Ovary (tissue), 3 donors: Measurements from ENCODE around the gene MYB.

Experiments used
- CTCF ChIP-seq, 3 donors: fragments of 450-650 bp in 2 of 3; fragments of 200-600 bp in 1 of 3; IDR thresholded peaks; one replicate each; pipeline versions ENCODE4 v1.5.1 to v1.8.0; 2016 to 2022; ENCODE audit warnings: antibody characterized with exemption in 3 of 3, mild to moderate bottlenecking in 1 of 3
- EP300 ChIP-seq: sonication (generic); formaldehyde crosslinking; IDR thresholded peaks from one replicate; pipeline ENCODE4 v1.6.1; 2017; ENCODE audit warnings: antibody characterized with exemption
- POLR2A ChIP-seq: fragments of 450-650 bp; IDR thresholded peaks from one replicate; pipeline ENCODE4 v1.6.1; 2017; ENCODE audit warnings: antibody characterized with exemption, mild to moderate bottlenecking, moderate library complexity
- donor health status: DM: no; HTN: no; CAD: no.

- TF ChIP-seq EP300 (no peak), CTCF (IDR thresholded peaks at IDR 0.05) (no peak), POLR2A (no peak)
These were observed 40.4 kb downstream of the MYB start for GRCh38 chr6:135221505-135221904.
